Heart right ventricle (tissue), 16 donors: ENCODE data around the gene RTKN2. TPM values are rescaled to one million over a fixed set of nuclear protein-coding genes. Genes with fewer than 3 reads are reported as not detected.

Source experiments
- ATAC-seq, 8 donors: fragments of 200-7000 bp; cut with Tn5 transposase; one replicate each; pipeline ENCODE4 v1.9.1; 2020; ENCODE audit warnings: mild to moderate bottlenecking in 8 of 8, moderate library complexity in 8 of 8, moderate number of reproducible peaks in 1 of 8
- DNase-seq, 2 donors: peaks; one replicate each; pipeline ENCODE4 v3.0.0-alpha.2; 2020
- H3K27ac ChIP-seq, 10 donors: fragments of 200-600 bp; sonication (generic) in 2 of 10; one replicate each; pipeline versions ENCODE4 v1.5.0 to v1.8.0; 2020 to 2022; ENCODE audit warnings: mild to moderate bottlenecking in 3 of 10
- H3K27me3 ChIP-seq, 7 donors: fragments of 200-600 bp; one replicate each; pipeline ENCODE4 v1.8.0; 2021 to 2022; ENCODE audit warnings: mild to moderate bottlenecking in 2 of 7
- H3K36me3 ChIP-seq, 9 donors: fragments of 200-600 bp; sonication (generic) in 1 of 9; one replicate each; pipeline versions ENCODE4 v1.5.0 to v1.8.0; 2020 to 2022; ENCODE audit warnings: mild to moderate bottlenecking in 2 of 9
- H3K4me1 ChIP-seq, 9 donors: fragments of 200-600 bp; sonication (generic) in 1 of 9; one replicate each; pipeline versions ENCODE4 v1.5.0 to v1.8.0; 2020 to 2022; ENCODE audit warnings: mild to moderate bottlenecking in 4 of 9
- H3K4me3 ChIP-seq, 10 donors: fragments of 200-600 bp; sonication (generic) in 2 of 10; one replicate each; pipeline versions ENCODE4 v1.5.0 to v1.8.0; 2020 to 2022; ENCODE audit warnings: mild to moderate bottlenecking in 7 of 10, moderate library complexity in 2 of 10
- H3K9me3 ChIP-seq, 11 donors: fragments of 200-600 bp in 10 of 11; sonication (generic) in 2 of 11; one replicate each; pipeline versions ENCODE4 v1.5.0 to v1.8.0; 2013 to 2022; ENCODE audit warnings: mild to moderate bottlenecking in 2 of 11, control low read depth in 1 of 11, moderate library complexity in 1 of 11
- WGBS, 2 donors: extraction: QIAGEN DNeasy Blood & Tissue Kit; methylation state at CpG; one replicate each; pipeline ENCODE4 v1.1.7; 2013; ENCODE audit warnings: inconsistent platforms in 1 of 2; 5-methylcytosine and 5-hydroxymethylcytosine counted together
- intact Hi-C, 10 donors: fragments of 100-400 bp; cut with DNase I; formaldehyde crosslinking; loops; one replicate each; pipeline versions ENCODE4 v1.11.1 to v1.14.2; 2022
- polyA plus RNA-seq, 2 donors: library from polyadenylated mRNA; stranded (reverse); fragments of 200-250 nt; gene quantifications; one replicate each; pipeline ENCODE4 v1.2.3, GENCODE V29; 2013
- total RNA-seq, 10 donors: library from RNA; stranded (reverse); fragmentation: NEBNext Ultra II Directional in 3 of 10; extraction: Animal tissue kit (Norgen Biotek cat#: 25700) in 3 of 10; gene quantifications; one replicate each; pipeline versions ENCODE4 v1.2.1 to v1.2.4, GENCODE V29; 2021 to 2023
- TF ChIP-seq, protein P1 (sequence below), 9 donors: fragments of 200-600 bp; sonication (generic) in 2 of 9; IDR thresholded peaks; one replicate each; pipeline versions ENCODE4 v1.5.0 to v1.8.0; 2021 to 2022; ENCODE audit warnings: antibody characterized with exemption in 9 of 9, mild to moderate bottlenecking in 5 of 9, moderate library complexity in 1 of 9
- donor health status: Arrhythmogenic right ventricular cardiomyopathy.
- donor health status: ischemic (EF 13 %, LVEDD 7.1; RV severe dilation, severe dysfunction).
- donor health status: healthy with polysubstance abuse.
- donor health status: DM: no; HTN: yes; CAD: no.
- donor health status: DM: no; HTN: no; CAD: no.
- donor health status: ischemic (EF 25% LVEDD 6.9; RV normal size, moderate dysfunction).
- donor health status: ischemic (EF 25% LVEDD 5.7; RV mildly dilated, moderate dysfunction).
- donor health status: healthy.
- donor health status: DM: yes; HTN: yes; CAD: no.
- donor health status: Ischemic cardiomyopathy.
- donor health status: ischemic (EF 35%, LVEDD 5.7; RV mildly dilated, moderate dysfunction).
- donor health status: nonischemic (EF 11% LVEDD 7.7; RV severe dilation, severe dysfunction).
- donor health status: DM: yes; HTN: yes; CAD: no.
- donor health status: PGD.
- donor health status: ischemic (EF 29% LVEDD 5.4; RV normal size, mild dysfunction).
- donor health status: nonischemic (EF 23%, LVEDD 6.1; RV moderate dilation, normal function).

Gene RTKN2
- total and polyA plus RNA-seq, 12 donors: 0.01 to 0.30 (median 0.14) TPM; not detected in 4

DNA sequence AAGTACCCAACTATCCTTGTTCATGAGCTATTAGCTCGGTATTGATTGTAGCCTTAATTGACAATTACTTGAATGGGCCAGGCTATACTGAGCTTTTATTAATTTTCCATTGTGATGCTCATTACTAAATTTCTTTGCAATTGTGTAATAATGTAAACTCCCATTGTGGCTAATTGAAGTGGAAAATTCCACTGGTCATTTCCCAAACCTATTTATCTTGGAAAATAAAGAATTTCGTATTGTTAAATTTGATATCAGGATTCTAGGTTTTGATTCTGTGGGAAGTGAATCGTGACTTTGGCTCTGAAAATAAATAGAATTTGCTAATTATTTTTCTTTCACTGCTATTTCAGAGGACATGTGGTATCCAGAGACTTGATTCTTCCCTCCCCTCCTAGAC is 111.0 kb downstream of the RTKN2 start:
- H3K27me3 ChIP-seq: no peaks in the 10 kb centered on the region
- TF ChIP-seq, protein P1, sequence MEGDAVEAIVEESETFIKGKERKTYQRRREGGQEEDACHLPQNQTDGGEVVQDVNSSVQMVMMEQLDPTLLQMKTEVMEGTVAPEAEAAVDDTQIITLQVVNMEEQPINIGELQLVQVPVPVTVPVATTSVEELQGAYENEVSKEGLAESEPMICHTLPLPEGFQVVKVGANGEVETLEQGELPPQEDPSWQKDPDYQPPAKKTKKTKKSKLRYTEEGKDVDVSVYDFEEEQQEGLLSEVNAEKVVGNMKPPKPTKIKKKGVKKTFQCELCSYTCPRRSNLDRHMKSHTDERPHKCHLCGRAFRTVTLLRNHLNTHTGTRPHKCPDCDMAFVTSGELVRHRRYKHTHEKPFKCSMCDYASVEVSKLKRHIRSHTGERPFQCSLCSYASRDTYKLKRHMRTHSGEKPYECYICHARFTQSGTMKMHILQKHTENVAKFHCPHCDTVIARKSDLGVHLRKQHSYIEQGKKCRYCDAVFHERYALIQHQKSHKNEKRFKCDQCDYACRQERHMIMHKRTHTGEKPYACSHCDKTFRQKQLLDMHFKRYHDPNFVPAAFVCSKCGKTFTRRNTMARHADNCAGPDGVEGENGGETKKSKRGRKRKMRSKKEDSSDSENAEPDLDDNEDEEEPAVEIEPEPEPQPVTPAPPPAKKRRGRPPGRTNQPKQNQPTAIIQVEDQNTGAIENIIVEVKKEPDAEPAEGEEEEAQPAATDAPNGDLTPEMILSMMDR (IDR thresholded peaks at IDR 0.05): no peak
- ATAC-seq: no peak
- no peaks in the 10 kb centered on the region for H3K36me3 ChIP-seq
- 84 to 86% methylated on average over 3 of the region's 3 CpGs for WGBS, 2 donors
- DNase-seq: no peak
- no peak overlapping the region for H3K27ac ChIP-seq
- no peak overlapping the region for H3K4me3 ChIP-seq
- intact Hi-C loops: no loop called here
- H3K4me1 ChIP-seq: peaks cover 0 to 20% (median 0%) of the 10 kb centered on the region in 9 donors
- no peaks in the 10 kb centered on the region for H3K9me3 ChIP-seq

DNA sequence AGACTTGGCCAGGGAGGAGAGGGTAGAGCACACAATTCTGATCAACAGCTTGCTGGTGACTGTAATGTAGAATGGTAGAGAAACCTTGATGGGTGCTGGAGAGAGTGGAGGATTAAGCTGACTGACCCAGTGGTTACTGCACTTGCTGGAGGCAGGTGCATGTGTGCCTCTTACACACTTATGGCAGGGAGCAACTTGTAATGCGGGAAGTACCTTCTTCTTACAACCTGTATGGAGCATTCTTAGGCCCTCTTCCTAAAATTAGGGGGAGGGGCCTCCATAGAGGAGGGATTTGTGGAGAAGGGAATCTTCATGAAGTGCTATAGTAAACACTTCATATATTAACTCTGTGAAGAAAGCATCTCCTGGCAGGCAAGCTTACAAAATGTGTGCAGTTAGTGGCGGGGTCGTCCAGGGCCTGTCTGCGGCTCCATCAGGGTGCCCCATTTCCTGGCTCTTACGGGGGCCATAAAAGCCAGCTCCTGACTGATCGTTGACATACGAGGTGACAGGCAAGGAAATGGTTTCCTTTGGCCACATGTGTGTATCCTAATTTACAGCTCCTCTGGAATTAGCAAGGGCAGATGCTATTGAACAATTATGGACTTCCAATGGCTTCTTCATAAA is 113.5 kb downstream of the RTKN2 start:
- Histone ChIP-seq H3K36me3 (no peaks in the 10 kb centered on the region), H3K27ac (no peak overlapping the region), H3K27me3 (no peaks in the 10 kb centered on the region), H3K9me3 (peaks cover 0 to 10% (median 0%) of the 10 kb centered on the region in 11 donors), H3K4me3 (no peak overlapping the region), H3K4me1 (peaks cover 0 to 21% (median 0%) of the 10 kb centered on the region in 9 donors)
- 85 to 88% methylated on average over 7 of the region's 7 CpGs for WGBS, 2 donors
- DNase-seq (no peak), ATAC-seq (no peak)
- TF ChIP-seq, protein P1 (IDR thresholded peaks at IDR 0.05): no peak
- intact Hi-C loops: no loop called here

DNA sequence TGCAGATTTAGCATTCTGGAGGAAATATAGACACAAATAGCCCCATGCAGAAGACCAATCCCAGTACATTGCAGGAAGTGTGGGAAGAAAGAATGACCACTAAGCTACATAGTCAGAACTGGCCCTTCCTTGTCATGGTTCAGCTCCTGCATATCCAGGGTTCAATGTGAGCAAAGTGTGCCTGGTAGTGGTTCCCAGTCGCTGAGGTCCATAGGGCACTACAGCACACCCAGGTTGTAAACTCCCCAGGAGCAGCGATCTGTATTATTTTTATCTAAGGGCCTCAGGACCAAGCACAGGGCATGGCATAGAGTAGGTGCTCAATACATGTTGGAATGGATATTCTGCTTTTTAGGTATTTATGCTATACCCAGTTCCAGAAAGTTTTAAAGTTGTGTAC is 114.4 kb downstream of the RTKN2 start:
- peaks cover 0 to 21% (median 0%) of the 10 kb centered on the region in 9 donors for H3K4me1 ChIP-seq
- intact Hi-C loops: no loop called here
- H3K36me3 ChIP-seq: no peaks in the 10 kb centered on the region
- DNase-seq (no peak), ATAC-seq (no peak)
- no peak overlapping the region for H3K27ac ChIP-seq
- H3K27me3 ChIP-seq: no peaks in the 10 kb centered on the region
- TF ChIP-seq, protein P1 (IDR thresholded peaks at IDR 0.05): no peak
- WGBS, 2 donors: 90 to 93% methylated on average over 2 of the region's 2 CpGs
- peaks cover 0 to 10% (median 0%) of the 10 kb centered on the region in 11 donors for H3K9me3 ChIP-seq
- no peak overlapping the region for H3K4me3 ChIP-seq

DNA sequence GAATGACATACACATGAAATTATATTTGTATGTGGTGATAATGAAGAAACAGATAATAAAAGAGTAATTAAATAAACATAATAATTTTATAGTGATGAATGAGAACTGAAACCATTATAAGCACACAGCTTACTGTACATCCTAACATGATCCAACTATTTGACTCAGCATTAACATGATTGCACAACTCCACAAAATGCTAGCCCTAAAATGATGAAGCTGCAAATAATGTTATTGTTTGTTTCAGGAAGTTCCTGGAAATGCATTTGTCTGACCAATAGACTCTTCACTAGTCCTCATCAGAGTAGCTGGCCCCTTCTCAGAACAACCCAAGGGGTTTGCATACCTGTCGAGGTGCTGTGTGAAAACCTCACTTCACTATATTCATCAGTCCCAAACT is 115.5 kb downstream of the RTKN2 start:
- DNase-seq (no peak), ATAC-seq (peak in 2 of 8 donors; percentile 19 to 51)
- H3K27me3 ChIP-seq: no peaks in the 10 kb centered on the region
- peaks cover 0 to 21% (median 0%) of the 10 kb centered on the region in 9 donors for H3K4me1 ChIP-seq
- intact Hi-C loops: no loop called here
- H3K9me3 ChIP-seq: peaks cover 0 to 10% (median 0%) of the 10 kb centered on the region in 11 donors
- TF ChIP-seq, protein P1 (IDR thresholded peaks at IDR 0.05): no peak
- H3K27ac ChIP-seq: peak overlapping the region in 1 of 10 donors; percentile 38
- no peaks in the 10 kb centered on the region for H3K36me3 ChIP-seq
- no peak overlapping the region for H3K4me3 ChIP-seq
- WGBS, 2 donors: 100% methylated on average over 1 of the region's 1 CpG
